BLaER1 treated with 17β-estradiol and CSF1 and Interleukin-3, amounts not matched to agents 10 nM and 100 nM (cell line): ENCODE measurements around the gene ATXN2.
A peak's percentile ranks its signal among the peaks of the same experiment; 100 is the strongest.

ENCODE experiments used
- H3K27ac ChIP-seq, 11 experiments: shearing (Covaris generic); formaldehyde crosslinking; 2 replicates each; pipeline ENCODE4 v1.8.1; 2022
- H3K27me3 ChIP-seq, 11 experiments: shearing (Covaris generic); formaldehyde crosslinking; 2 replicates each; pipeline ENCODE4 v1.8.1; 2022
- H3K36me3 ChIP-seq, 11 experiments: shearing (Covaris generic); formaldehyde crosslinking; 2 replicates each; pipeline ENCODE4 v1.8.1; 2022
- H3K4me1 ChIP-seq, 10 experiments: shearing (Covaris generic); formaldehyde crosslinking; 2 replicates each; pipeline ENCODE4 v1.8.1; 2022
- H3K4me2 ChIP-seq, 11 experiments: shearing (Covaris generic); formaldehyde crosslinking; 2 replicates each; pipeline ENCODE4 v1.8.1; 2022
- H3K4me3 ChIP-seq, 10 experiments: shearing (Covaris generic); formaldehyde crosslinking; 2 replicates each; pipeline ENCODE4 v1.8.1; 2022
- H3K9ac ChIP-seq, 11 experiments: shearing (Covaris generic); formaldehyde crosslinking; 2 replicates each; pipeline ENCODE4 v1.8.1; 2022
- H3K9me3 ChIP-seq, 11 experiments: shearing (Covaris generic); formaldehyde crosslinking; replicated peaks in 1 of 11; 2 replicates each; pipeline ENCODE4 v1.8.1; 2022
- H4K20me1 ChIP-seq, 11 experiments: shearing (Covaris generic); formaldehyde crosslinking; 2 replicates each; pipeline ENCODE4 v1.8.1; 2022
- Cebpa-rat ChIP-seq, 11 experiments: shearing (Covaris generic); IDR thresholded peaks; 2 replicates each; pipeline ENCODE4 v1.8.1; 2022

ATXN2 gene

GRCh38 chr12:111581434-111582132 lies 17.5 kb downstream of the ATXN2 start:
- Histone ChIP-seq H4K20me1 (peaks cover 92 to 99% (median 98%) of the 10 kb centered on the region in 11 experiments), H3K4me2 (no peak overlapping the region), H3K27me3 (no peaks in the 10 kb centered on the region), H3K9me3 (0 out of 22 replicates have a peak, but pooled peaks cover 0 to 3% (median 0%) of the 10 kb centered on the region in 11 experiments), H3K36me3 (peaks cover 7 to 57% (median 33%) of the 10 kb centered on the region in 11 experiments; a peak in 18 of 22 replicates), H3K4me3 (no peak overlapping the region), H3K27ac (no peak overlapping the region), H3K4me1 (peaks cover 0 to 42% (median 13%) of the 10 kb centered on the region in 10 experiments; a peak in 16 of 20 replicates), H3K9ac (no peak overlapping the region)
- no peak for TF ChIP-seq Cebpa-rat (IDR thresholded peaks at IDR 0.05)

- Histone ChIP-seq H3K27me3 (no peaks in the 10 kb centered on the region), H3K4me1 (peaks cover 0 to 34% (median 13%) of the 10 kb centered on the region in 10 experiments; a peak in 16 of 20 replicates), H3K9ac (no peak overlapping the region), H3K27ac (no peak overlapping the region), H3K4me2 (no peak overlapping the region), H3K4me3 (no peak overlapping the region), H3K9me3 (0 out of 22 replicates have a peak, but pooled peaks cover 0 to under 1% (median 0%) of the 10 kb centered on the region in 11 experiments), H3K36me3 (peaks cover 7 to 62% (median 30%) of the 10 kb centered on the region in 11 experiments; a peak in 18 of 22 replicates), H4K20me1 (peaks cover 92 to 99% (median 97%) of the 10 kb centered on the region in 11 experiments)
- TF ChIP-seq Cebpa-rat (IDR thresholded peaks at IDR 0.05) = no peak
Observed at GRCh38 chr12:111580737-111581136, 18.4 kb downstream of the ATXN2 start.

- H4K20me1 ChIP-seq = peaks cover 90 to 99% (median 97%) of the 10 kb centered on the region in 11 experiments
Observed at GRCh38 chr12:111580119-111580425, 19.0 kb downstream of the ATXN2 start.

GRCh38 chr12:111578971-111579340 lies 20.2 kb downstream of the ATXN2 start:
- Histone ChIP-seq H3K9ac (no peak overlapping the region), H3K9me3 (no peaks in the 10 kb centered on the region), H3K4me1 (peaks cover 0 to 35% (median 14%) of the 10 kb centered on the region in 10 experiments; a peak in 16 of 20 replicates), H3K36me3 (peaks cover 7 to 60% (median 32%) of the 10 kb centered on the region in 11 experiments; a peak in 18 of 22 replicates), H3K4me2 (peak overlapping the region in 5 of 11 experiments; percentile 26 to 54 (median 49); a peak in 8 of 22 replicates), H3K4me3 (no peak overlapping the region), H3K27me3 (no peaks in the 10 kb centered on the region), H4K20me1 (peaks cover 89 to 99% (median 97%) of the 10 kb centered on the region in 11 experiments), H3K27ac (peak overlapping the region in 1 of 11 experiments; percentile 33; a peak in 1 of 22 replicates)
- no peak for TF ChIP-seq Cebpa-rat (IDR thresholded peaks at IDR 0.05)

More at GRCh38 chr12:111580119-111580425, 19.0 kb downstream of the ATXN2 start:
- Histone ChIP-seq H3K9me3 (no peaks in the 10 kb centered on the region), H3K9ac (no peak overlapping the region), H3K27me3 (no peaks in the 10 kb centered on the region), H3K4me2 (0 out of 22 replicates have a peak overlapping the region, but pooled peaks of 1 of the 11 experiments have one; percentile 13), H3K27ac (no peak overlapping the region), H3K4me3 (no peak overlapping the region), H3K36me3 (peaks cover 7 to 63% (median 29%) of the 10 kb centered on the region in 11 experiments; a peak in 18 of 22 replicates), H3K4me1 (peaks cover 0 to 29% (median 13%) of the 10 kb centered on the region in 10 experiments; a peak in 16 of 20 replicates)
- no peak for TF ChIP-seq Cebpa-rat (IDR thresholded peaks at IDR 0.05)

GRCh38 chr12:111578276-111578970 lies 20.7 kb downstream of the ATXN2 start:
- TF ChIP-seq Cebpa-rat (IDR thresholded peaks at IDR 0.05) = no peak
- Histone ChIP-seq H3K4me1 (peaks cover 0 to 40% (median 14%) of the 10 kb centered on the region in 10 experiments; a peak in 16 of 20 replicates), H3K9ac (no peak overlapping the region), H3K27me3 (no peaks in the 10 kb centered on the region), H3K4me3 (no peak overlapping the region), H4K20me1 (peaks cover 90 to 99% (median 98%) of the 10 kb centered on the region in 11 experiments), H3K27ac (peak overlapping the region in 1 of 11 experiments; percentile 33; a peak in 1 of 22 replicates), H3K9me3 (no peaks in the 10 kb centered on the region), H3K36me3 (peaks cover 7 to 57% (median 30%) of the 10 kb centered on the region in 11 experiments; a peak in 18 of 22 replicates), H3K4me2 (peak overlapping the region in 7 of 11 experiments; percentile 5 to 54 (median 49); a peak in 10 of 22 replicates)

GRCh38 chr12:111574797-111575443 lies 24.2 kb downstream of the ATXN2 start:
- Histone ChIP-seq H3K4me1 (peaks cover 0 to 62% (median 18%) of the 10 kb centered on the region in 10 experiments; a peak in 17 of 20 replicates), H3K27ac (no peak overlapping the region), H3K4me3 (no peak overlapping the region), H3K9ac (no peak overlapping the region; a peak in 1 of 22 replicates), H3K27me3 (no peaks in the 10 kb centered on the region), H3K4me2 (no peak overlapping the region), H3K9me3 (no peaks in the 10 kb centered on the region), H3K36me3 (peaks cover 3 to 40% (median 28%) of the 10 kb centered on the region in 11 experiments; a peak in 18 of 22 replicates), H4K20me1 (peaks cover 94 to 100% (median 99%) of the 10 kb centered on the region in 11 experiments)
- TF ChIP-seq Cebpa-rat (IDR thresholded peaks at IDR 0.05) = no peak

- Histone ChIP-seq H3K27me3 (no peaks in the 10 kb centered on the region), H3K36me3 (peaks cover 0 to 38% (median 24%) of the 10 kb centered on the region in 11 experiments; a peak in 14 of 22 replicates), H3K27ac (no peak overlapping the region), H3K4me3 (no peak overlapping the region), H3K9me3 (no peaks in the 10 kb centered on the region), H3K9ac (no peak overlapping the region), H3K4me2 (peak overlapping the region in 2 of 11 experiments; percentile 40 to 52; a peak in 4 of 22 replicates), H3K4me1 (peaks cover 0 to 54% (median 15%) of the 10 kb centered on the region in 10 experiments; a peak in 16 of 20 replicates), H4K20me1 (peaks cover 92 to 100% (median 99%) of the 10 kb centered on the region in 11 experiments)
- TF ChIP-seq Cebpa-rat (IDR thresholded peaks at IDR 0.05) = no peak
Observed at GRCh38 chr12:111573476-111573875, 25.6 kb downstream of the ATXN2 start.
